Coronary artery (tissue), 2 donors: ENCODE results near the gene ITPK1.

Source experiments
- DNase-seq: peaks from one replicate; pipeline ENCODE4 v3.0.0-alpha.2; 2017; ENCODE audit warnings: low spot score
- H3K27ac ChIP-seq, 2 donors: fragments of 200-600 bp; sonication (generic); one replicate each; pipeline ENCODE4 v1.5.1; 2016 to 2019
- H3K4me3 ChIP-seq: fragments of 200-600 bp; sonication (generic); 2 replicates; pipeline ENCODE4 v1.5.1; 2016; ENCODE audit warnings: mild to moderate bottlenecking, moderate library complexity
- CTCF ChIP-seq: fragments of 200-600 bp; sonication (generic); IDR thresholded peaks from one replicate; pipeline ENCODE4 v1.5.1; 2019; ENCODE audit warnings: antibody characterized with exemption

The ITPK1 gene

GRCh38 chr14:93054006-93054405 is 61.7 kb downstream of the ITPK1 start:
- DNase-seq, result no peak
- H3K4me3 ChIP-seq, result no peak overlapping the region
- no peak for TF ChIP-seq CTCF
- no peak overlapping the region for H3K27ac ChIP-seq

GRCh38 chr14:93051600-93052546 is 63.9 kb downstream of the ITPK1 start:
- TF ChIP-seq CTCF, result no peak
- DNase-seq, result no peak
- H3K27ac ChIP-seq, result no peak overlapping the region
- H3K4me3 ChIP-seq, result no peak overlapping the region

- TF ChIP-seq CTCF, result no peak
- Histone ChIP-seq H3K4me3 (no peak overlapping the region), H3K27ac (peak overlapping the region in 1 of 2 donors; percentile 73)
- no peak for DNase-seq
These were observed 65.0 kb downstream of the ITPK1 start for GRCh38 chr14:93050761-93051160.

- Histone ChIP-seq H3K27ac (peak overlapping the region; percentile 1 to 73), H3K4me3 (peak overlapping the region; percentile 27)
- no peak for TF ChIP-seq CTCF
- no peak for DNase-seq
These were observed 65.8 kb downstream of the ITPK1 start for GRCh38 chr14:93049867-93050331.

- TF ChIP-seq CTCF, result no peak
- Histone ChIP-seq H3K4me3 (no peak overlapping the region), H3K27ac (peak overlapping the region in 1 of 2 donors; percentile 73)
- DNase-seq, result no peak
These were observed 66.4 kb downstream of the ITPK1 start for GRCh38 chr14:93049315-93049714.

- Histone ChIP-seq H3K27ac (no peak overlapping the region), H3K4me3 (no peak overlapping the region)
- no peak for TF ChIP-seq CTCF
- DNase-seq, result no peak
These were observed 66.9 kb downstream of the ITPK1 start for GRCh38 chr14:93048843-93049242.

GRCh38 chr14:93047661-93048060 is 68.1 kb downstream of the ITPK1 start:
- TF ChIP-seq CTCF, result no peak
- no peak overlapping the region for H3K4me3 ChIP-seq
- H3K27ac ChIP-seq, result peak overlapping the region in 1 of 2 donors; percentile 19
- no peak for DNase-seq
